Loucy (cell line): Measurements from ENCODE around the gene GCNT2.
A peak's percentile ranks its signal among the peaks of the same experiment; 100 is the strongest.

Experiments
- CTCF ChIP-seq: fragments of 200-600 bp; sonication (generic); conservative IDR thresholded peaks from 2 replicates; pipeline ENCODE4 v1.5.1; 2014; ENCODE audit warnings: mild to moderate bottlenecking, antibody characterized with exemption, low read length
- EZH2phosphoT487 ChIP-seq: fragments of 200-600 bp; IDR thresholded peaks from 2 replicates; pipeline ENCODE4 v1.6.1; 2018; ENCODE audit warnings: antibody characterized with exemption, mild to moderate bottlenecking, moderate library complexity, borderline replicate concordance

GRCh38 chr6:10621847-10622246 is 100.7 kb downstream of the GCNT2 start:
- TF ChIP-seq CTCF = 0 out of 2 replicates have a peak, but pooled peaks have one; percentile 15
- no peak for TF ChIP-seq EZH2phosphoT487
